Muscle layer of colon (tissue), 2 donors: ENCODE results near the gene KLHL3.

Source experiments
- H3K27ac ChIP-seq: one replicate; pipeline ENCODE4 v1.7.0; 2013; ENCODE audit warnings: low read depth, mild to moderate bottlenecking, low read length, moderate library complexity
- H3K27me3 ChIP-seq, 2 donors: one replicate each; pipeline ENCODE4 v1.7.0; 2013; ENCODE audit warnings: low read length in 2 of 2, mild to moderate bottlenecking in 2 of 2; ENCODE audit not compliant: insufficient read depth in 2 of 2, control insufficient read depth in 1 of 2
- H3K36me3 ChIP-seq: one replicate; pipeline ENCODE4 v1.7.0; 2013; ENCODE audit warnings: mild to moderate bottlenecking, low read length; ENCODE audit not compliant: insufficient read depth
- H3K4me1 ChIP-seq: one replicate; pipeline ENCODE4 v1.7.0; 2013; ENCODE audit warnings: mild to moderate bottlenecking, low read length; ENCODE audit not compliant: insufficient read depth
- H3K4me3 ChIP-seq, 2 donors: one replicate each; pipeline ENCODE4 v1.7.0; 2013; ENCODE audit warnings: low read length in 2 of 2, low read depth in 1 of 2, mild to moderate bottlenecking in 1 of 2, moderate library complexity in 1 of 2
- H3K9ac ChIP-seq: one replicate; pipeline ENCODE4 v1.7.0; 2013; ENCODE audit warnings: low read length
- H3K9me3 ChIP-seq: one replicate; pipeline ENCODE4 v1.7.0; 2013; ENCODE audit warnings: mild to moderate bottlenecking, low read length
- donor health status: abdominal sarcoma.
- donor health status: Adenocarcinoma of cecum.

The KLHL3 gene

GRCh38 chr5:137679910-137680309 is 56.0 kb downstream of the KLHL3 start:
- H3K36me3 ChIP-seq: no peaks in the 10 kb centered on the region
- H3K4me1 ChIP-seq: no peaks in the 10 kb centered on the region
- H3K9me3 ChIP-seq: no peaks in the 10 kb centered on the region
- no peak overlapping the region for H3K4me3 ChIP-seq
- H3K9ac ChIP-seq: no peak overlapping the region
- no peaks in the 10 kb centered on the region for H3K27me3 ChIP-seq
- H3K27ac ChIP-seq: no peak overlapping the region

- H3K27ac ChIP-seq: no peak overlapping the region
These were observed 56.7 kb downstream of the KLHL3 start for GRCh38 chr5:137679195-137679594.

GRCh38 chr5:137672881-137673280 is 63.0 kb downstream of the KLHL3 start:
- no peaks in the 10 kb centered on the region for H3K9me3 ChIP-seq
- H3K4me3 ChIP-seq: no peak overlapping the region
- H3K36me3 ChIP-seq: no peaks in the 10 kb centered on the region
- no peak overlapping the region for H3K27ac ChIP-seq
- H3K27me3 ChIP-seq: no peaks in the 10 kb centered on the region
- H3K4me1 ChIP-seq: no peaks in the 10 kb centered on the region
- no peak overlapping the region for H3K9ac ChIP-seq

More at GRCh38 chr5:137679195-137679594, 56.7 kb downstream of the KLHL3 start:
- no peaks in the 10 kb centered on the region for H3K36me3 ChIP-seq
- no peaks in the 10 kb centered on the region for H3K9me3 ChIP-seq
- H3K4me3 ChIP-seq: no peak overlapping the region
- H3K9ac ChIP-seq: no peak overlapping the region
- H3K27me3 ChIP-seq: no peaks in the 10 kb centered on the region
- no peaks in the 10 kb centered on the region for H3K4me1 ChIP-seq

- Histone ChIP-seq H3K9ac (no peak overlapping the region), H3K9me3 (no peaks in the 10 kb centered on the region), H3K4me3 (no peak overlapping the region), H3K27me3 (no peaks in the 10 kb centered on the region), H3K36me3 (no peaks in the 10 kb centered on the region), H3K27ac (no peak overlapping the region), H3K4me1 (no peaks in the 10 kb centered on the region)
These were observed 63.9 kb downstream of the KLHL3 start for GRCh38 chr5:137672001-137672400.

GRCh38 chr5:137669811-137670210 is 66.1 kb downstream of the KLHL3 start:
- H3K4me1 ChIP-seq: no peaks in the 10 kb centered on the region
- H3K9me3 ChIP-seq: no peaks in the 10 kb centered on the region
- no peaks in the 10 kb centered on the region for H3K27me3 ChIP-seq
- no peak overlapping the region for H3K4me3 ChIP-seq
- H3K36me3 ChIP-seq: no peaks in the 10 kb centered on the region
- no peak overlapping the region for H3K9ac ChIP-seq
- no peak overlapping the region for H3K27ac ChIP-seq

GRCh38 chr5:137668637-137669036 is 67.3 kb downstream of the KLHL3 start:
- Histone ChIP-seq H3K9me3 (no peaks in the 10 kb centered on the region), H3K4me1 (no peaks in the 10 kb centered on the region), H3K9ac (no peak overlapping the region), H3K27me3 (no peaks in the 10 kb centered on the region), H3K4me3 (no peak overlapping the region), H3K36me3 (no peaks in the 10 kb centered on the region), H3K27ac (no peak overlapping the region)

GRCh38 chr5:137667341-137667740 is 68.5 kb downstream of the KLHL3 start:
- no peak overlapping the region for H3K27ac ChIP-seq
- H3K36me3 ChIP-seq: no peaks in the 10 kb centered on the region
- no peak overlapping the region for H3K9ac ChIP-seq

GRCh38 chr5:137666901-137667300 is 69.0 kb downstream of the KLHL3 start:
- Histone ChIP-seq H3K4me1 (no peaks in the 10 kb centered on the region), H3K36me3 (no peaks in the 10 kb centered on the region), H3K27ac (no peak overlapping the region), H3K4me3 (no peak overlapping the region), H3K9ac (no peak overlapping the region), H3K9me3 (no peaks in the 10 kb centered on the region), H3K27me3 (no peaks in the 10 kb centered on the region)

More at GRCh38 chr5:137667341-137667740, 68.5 kb downstream of the KLHL3 start:
- Histone ChIP-seq H3K4me1 (no peaks in the 10 kb centered on the region), H3K4me3 (no peak overlapping the region), H3K27me3 (no peaks in the 10 kb centered on the region), H3K9me3 (no peaks in the 10 kb centered on the region)

GRCh38 chr5:137666461-137666850 is 69.4 kb downstream of the KLHL3 start:
- no peak overlapping the region for H3K9ac ChIP-seq
- H3K4me1 ChIP-seq: no peaks in the 10 kb centered on the region
- no peaks in the 10 kb centered on the region for H3K36me3 ChIP-seq
- H3K9me3 ChIP-seq: no peaks in the 10 kb centered on the region
- no peaks in the 10 kb centered on the region for H3K27me3 ChIP-seq
- no peak overlapping the region for H3K4me3 ChIP-seq
- H3K27ac ChIP-seq: no peak overlapping the region

- no peak overlapping the region for H3K4me3 ChIP-seq
- H3K36me3 ChIP-seq: no peaks in the 10 kb centered on the region
- no peaks in the 10 kb centered on the region for H3K9me3 ChIP-seq
- no peaks in the 10 kb centered on the region for H3K27me3 ChIP-seq
- no peaks in the 10 kb centered on the region for H3K4me1 ChIP-seq
- no peak overlapping the region for H3K27ac ChIP-seq
- H3K9ac ChIP-seq: no peak overlapping the region
These were observed 70.0 kb downstream of the KLHL3 start for GRCh38 chr5:137665678-137666460.

- no peak overlapping the region for H3K4me3 ChIP-seq
- H3K27ac ChIP-seq: no peak overlapping the region
- no peaks in the 10 kb centered on the region for H3K36me3 ChIP-seq
- no peak overlapping the region for H3K9ac ChIP-seq
- no peaks in the 10 kb centered on the region for H3K4me1 ChIP-seq
- no peaks in the 10 kb centered on the region for H3K9me3 ChIP-seq
- H3K27me3 ChIP-seq: no peaks in the 10 kb centered on the region
These were observed 75.5 kb downstream of the KLHL3 start for GRCh38 chr5:137660349-137660817.

GRCh38 chr5:137659209-137659608 is 76.7 kb downstream of the KLHL3 start:
- no peaks in the 10 kb centered on the region for H3K9me3 ChIP-seq
- H3K27me3 ChIP-seq: no peaks in the 10 kb centered on the region
- no peaks in the 10 kb centered on the region for H3K36me3 ChIP-seq
- H3K4me3 ChIP-seq: no peak overlapping the region
- no peak overlapping the region for H3K27ac ChIP-seq
- no peak overlapping the region for H3K9ac ChIP-seq
- no peaks in the 10 kb centered on the region for H3K4me1 ChIP-seq
